GM19025 (cell line): ENCODE measurements around the gene CD5L.

Experiments
- ATAC-seq: cut with Tn5 transposase; IDR thresholded peaks from one replicate; pipeline ENCODE4 v1.9.1; 2021; ENCODE audit warnings: mild to moderate bottlenecking, low read depth, moderate library complexity; ENCODE audit not compliant: unreplicated experiment

Gene CD5L

DNA sequence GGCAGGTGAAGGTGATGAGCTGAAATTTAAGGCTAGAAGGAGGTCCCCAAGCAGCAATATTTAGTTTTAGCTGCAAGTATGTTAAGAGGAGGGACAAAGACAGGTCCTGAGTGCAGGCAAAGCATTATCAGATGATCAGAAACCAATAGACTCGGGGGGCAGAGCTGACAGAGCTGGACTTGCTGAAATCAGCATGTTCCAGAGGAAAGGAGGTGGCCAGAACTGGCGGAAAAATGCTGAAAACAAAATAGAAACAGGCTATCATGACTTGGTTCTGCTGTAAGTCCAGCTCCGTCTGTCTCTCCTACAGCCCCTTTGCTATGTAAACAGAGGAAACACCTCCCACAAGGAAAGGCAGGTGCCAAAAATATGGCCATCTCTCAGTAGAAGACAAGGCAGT lies at the start of gene CD5L:
CD5L (minus strand) TSS at position 101 of the 400 bp plus-strand sequence. CDS start 107 bp downstream, outside the sequence.
- no peak for ATAC-seq

- no peak for ATAC-seq
Measured at GRCh38 chr1:157882580-157882979, 41.0 kb upstream of the CD5L start.

DNA sequence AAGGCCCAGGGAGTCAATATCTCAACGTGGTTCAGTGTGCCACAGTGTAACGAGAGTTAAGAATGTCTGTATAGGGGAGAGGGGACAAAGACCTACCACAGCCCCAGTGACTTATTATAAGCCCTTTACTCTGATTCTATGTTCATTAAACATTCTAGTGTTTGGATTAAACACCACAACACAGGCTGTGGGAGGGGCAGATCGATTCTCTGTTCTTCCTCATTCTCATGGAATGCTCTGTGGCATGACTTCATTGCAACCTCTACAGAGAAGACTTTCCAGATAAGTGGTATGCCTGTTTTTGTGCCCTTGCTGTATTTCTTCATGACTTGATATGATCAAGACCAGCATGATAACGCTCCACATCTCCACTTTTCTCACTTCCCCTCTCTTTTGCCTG lies 39.0 kb upstream of the CD5L start:
- ATAC-seq = no peak

GRCh38 chr1:157878059-157878458 lies 36.5 kb upstream of the CD5L start:
- ATAC-seq = no peak

DNA sequence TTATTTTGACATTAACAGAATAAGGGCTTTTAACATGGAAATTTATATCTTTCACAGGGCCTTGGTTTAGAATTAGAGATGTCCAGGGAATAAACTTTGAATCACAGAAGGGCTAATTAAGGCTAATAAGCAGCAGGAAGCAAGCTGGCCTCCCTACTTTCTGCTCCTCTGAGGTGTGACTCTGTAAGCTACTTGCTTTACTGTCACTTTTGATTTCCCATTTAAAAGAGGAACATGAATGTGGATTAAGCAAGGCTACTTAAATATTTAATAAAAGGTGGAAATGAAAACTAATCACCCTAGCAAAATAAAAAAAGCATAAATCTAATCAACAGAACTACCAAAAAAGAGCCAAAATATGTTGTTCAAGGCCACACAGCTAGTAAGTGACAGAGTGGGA lies 28.9 kb upstream of the CD5L start:
- no peak for ATAC-seq

DNA sequence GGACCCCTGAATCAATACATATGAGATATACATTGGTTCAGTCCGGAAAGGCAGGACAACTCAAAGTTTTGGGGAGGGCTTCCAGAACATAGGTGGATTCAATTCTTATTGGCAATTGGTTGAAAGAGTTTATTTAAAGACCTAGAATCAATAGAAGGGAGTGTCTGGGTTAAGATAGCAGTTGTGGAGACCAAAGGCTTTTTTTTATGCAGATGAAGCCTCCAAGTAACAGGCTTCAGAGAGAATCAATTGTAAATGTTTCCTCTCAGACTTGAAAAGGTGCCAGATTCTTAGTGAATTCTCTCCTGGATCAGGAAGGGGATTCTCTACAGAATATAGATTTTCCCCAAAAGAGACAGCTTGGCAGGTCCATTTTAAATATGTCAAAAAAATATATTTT lies 27.0 kb upstream of the CD5L start:
- ATAC-seq = no peak

GRCh38 chr1:157862114-157863070 lies 20.8 kb upstream of the CD5L start:
- no peak for ATAC-seq

DNA sequence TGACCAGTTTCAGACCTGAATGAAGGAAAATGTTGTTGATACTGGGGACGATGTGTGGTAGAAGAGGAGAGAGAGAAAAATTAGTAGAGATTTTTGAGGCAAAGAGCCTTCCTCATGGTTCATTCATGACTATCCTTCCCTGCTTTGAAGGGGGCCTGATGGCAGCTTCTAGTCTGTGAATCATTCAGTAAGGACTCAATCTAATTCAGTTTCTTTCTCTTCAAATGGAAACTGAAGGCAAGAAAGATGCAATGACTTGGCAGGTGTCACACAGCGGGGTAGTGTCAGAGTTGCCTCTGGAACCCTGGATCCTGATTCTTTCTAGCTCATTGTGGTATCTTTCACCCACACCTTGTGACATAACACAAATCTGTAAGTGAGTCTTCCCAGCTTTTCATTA lies 14.9 kb upstream of the CD5L start:
- ATAC-seq = peak; percentile 80

DNA sequence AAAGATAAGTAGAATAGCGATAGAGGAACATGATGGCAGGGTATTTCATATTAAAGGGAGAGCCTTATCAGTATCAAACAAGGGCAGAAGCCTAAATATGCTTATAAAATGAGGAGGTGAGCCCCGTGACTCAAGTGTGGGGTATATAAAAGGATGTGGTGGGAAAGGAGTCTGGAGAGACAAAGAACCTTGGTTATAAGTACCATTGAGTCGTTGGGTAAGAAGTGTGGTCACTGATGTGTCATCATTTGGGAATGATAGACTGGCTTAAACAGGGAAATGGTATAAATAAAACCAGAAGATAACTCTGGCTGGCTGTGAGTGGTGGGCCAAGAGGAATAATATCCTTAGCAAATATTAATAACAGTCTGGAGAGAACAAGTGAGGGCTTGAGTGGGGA lies 10.9 kb upstream of the CD5L start:
- no peak for ATAC-seq

DNA sequence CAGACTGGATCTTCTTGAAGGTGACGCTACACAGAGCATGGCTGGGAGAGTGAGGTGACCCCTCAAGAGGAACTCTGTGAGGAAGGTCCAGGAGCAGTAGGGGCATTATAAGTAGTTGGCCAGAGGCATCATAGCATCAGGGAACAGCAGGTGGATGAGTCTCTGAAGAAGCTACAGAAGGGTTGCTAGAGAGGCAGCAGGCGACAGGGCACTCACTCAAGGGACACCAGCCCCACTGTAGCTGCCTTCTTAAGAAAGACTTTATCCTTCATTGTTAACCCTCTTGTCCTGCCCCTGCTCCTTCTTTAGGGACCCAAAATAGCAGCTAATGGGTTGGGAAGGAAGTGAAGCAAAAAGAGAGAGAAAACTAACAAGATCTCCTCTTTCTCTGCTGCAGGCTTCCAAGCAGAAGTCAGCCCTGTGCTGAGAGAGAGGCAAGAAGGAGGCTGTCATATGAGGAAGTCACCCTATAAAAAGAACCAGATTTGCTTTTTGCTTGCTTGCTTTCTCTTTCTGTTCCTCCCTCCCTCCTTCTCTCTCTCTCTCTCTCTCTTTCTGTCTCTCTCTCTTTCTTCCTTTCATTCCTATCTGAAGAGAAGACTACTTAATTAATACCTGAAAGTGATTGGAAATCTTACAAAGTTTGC lies 7.7 kb upstream of the CD5L start:
- ATAC-seq = no peak

DNA sequence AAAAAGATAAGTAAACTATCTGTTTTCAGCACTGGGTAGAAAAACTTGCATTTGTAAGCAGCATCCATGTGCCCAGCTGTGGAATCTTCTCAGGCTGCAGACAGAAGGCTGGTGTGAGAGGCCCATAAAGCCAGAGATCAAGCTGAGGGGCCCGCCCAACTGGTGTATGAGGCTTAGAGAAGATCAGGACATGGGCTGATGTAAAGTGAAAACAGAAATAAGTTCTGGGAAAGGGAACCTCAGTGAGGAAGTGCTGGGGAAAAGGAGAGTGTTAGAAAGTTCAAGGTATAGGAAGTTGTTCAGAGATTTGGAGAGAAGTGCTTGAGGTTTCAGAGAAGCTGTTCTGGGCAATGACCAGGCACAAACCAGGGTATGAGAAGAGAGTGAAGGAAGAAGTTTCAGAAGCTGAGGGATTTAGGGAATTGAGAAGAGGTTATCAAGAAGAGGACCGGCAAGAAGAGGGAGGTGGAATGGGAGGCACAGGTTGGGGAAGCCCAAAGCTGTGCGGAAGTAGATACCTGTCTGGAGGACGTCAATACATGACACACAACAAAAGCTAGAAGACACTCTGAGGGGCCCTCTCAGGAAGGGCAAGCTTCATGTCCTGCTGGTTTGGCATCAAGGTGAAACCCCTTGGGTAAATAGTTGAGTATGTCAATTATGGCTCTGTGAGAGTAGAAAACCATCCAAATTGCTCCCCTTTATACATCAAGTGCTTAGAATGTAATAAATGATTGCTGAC lies 2.7 kb upstream of the CD5L start:
- no peak for ATAC-seq

DNA sequence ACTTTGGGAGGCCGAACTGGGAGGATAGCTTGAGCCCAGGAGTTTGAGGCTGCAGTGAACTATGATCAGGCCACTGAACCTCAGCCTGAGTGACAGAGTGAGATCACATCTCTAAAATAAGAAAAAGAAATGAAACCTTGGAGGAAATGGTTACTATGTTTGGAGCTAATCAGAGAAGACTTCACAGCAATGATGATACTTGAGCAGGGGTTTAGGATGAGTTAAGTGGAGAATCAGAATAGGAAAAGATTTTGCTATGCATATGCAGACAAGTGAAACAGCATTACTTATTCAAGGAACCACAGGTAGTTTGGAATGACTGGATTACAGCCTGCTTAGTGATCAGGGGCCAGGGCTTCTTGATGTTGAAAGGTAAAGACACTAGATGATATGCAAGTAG lies 1.3 kb upstream of the CD5L start:
- ATAC-seq = peak; percentile 28

DNA sequence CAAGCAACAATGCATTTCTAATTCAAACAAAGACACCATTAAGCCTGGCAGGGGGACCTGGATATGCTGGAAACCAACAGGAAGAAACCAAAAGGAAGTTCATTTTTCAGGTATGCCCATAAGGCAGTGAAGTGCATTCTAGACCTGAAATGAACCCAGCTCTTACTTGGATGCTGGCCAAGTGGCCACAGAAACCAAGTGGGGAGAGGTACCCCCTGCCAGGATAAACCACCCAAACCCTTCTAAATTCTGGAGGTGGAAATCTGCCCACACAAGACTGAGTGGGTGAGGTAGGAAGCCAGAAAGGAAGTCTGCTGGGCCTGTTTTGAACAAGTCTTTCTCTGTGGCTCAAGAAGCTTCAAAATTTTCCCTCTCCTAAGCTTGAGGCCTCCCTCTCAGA lies 2.6 kb downstream of the CD5L start:
- no peak for ATAC-seq

- ATAC-seq = no peak
Measured at GRCh38 chr1:157834430-157834829, 7.2 kb downstream of the CD5L start.

GRCh38 chr1:157833145-157833544 lies 8.5 kb downstream of the CD5L start:
- ATAC-seq = peak; percentile 48

- ATAC-seq = no peak
Measured at GRCh38 chr1:157831968-157832626, 9.5 kb downstream of the CD5L start.

DNA sequence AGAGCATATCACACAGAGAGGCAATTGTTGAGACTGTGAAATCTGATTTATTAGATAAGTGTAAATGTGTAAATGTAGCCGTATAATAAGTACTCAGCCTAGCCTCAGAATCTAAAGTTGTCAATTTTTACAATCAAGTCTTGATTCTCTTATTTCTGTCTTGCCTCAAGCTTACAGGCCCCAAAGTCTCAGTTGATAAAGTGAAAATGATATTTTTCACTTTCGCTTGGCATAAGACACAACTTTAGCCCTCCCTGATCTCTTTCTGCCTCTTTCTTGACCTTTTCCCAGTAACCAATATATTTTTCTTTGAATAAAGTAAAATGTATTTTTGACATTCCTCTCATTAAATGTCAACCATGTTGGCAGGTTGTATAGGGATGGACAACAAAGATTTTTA lies 10.7 kb downstream of the CD5L start:
- ATAC-seq = no peak

GRCh38 chr1:157829711-157830110 lies 11.9 kb downstream of the CD5L start:
- ATAC-seq = no peak

DNA sequence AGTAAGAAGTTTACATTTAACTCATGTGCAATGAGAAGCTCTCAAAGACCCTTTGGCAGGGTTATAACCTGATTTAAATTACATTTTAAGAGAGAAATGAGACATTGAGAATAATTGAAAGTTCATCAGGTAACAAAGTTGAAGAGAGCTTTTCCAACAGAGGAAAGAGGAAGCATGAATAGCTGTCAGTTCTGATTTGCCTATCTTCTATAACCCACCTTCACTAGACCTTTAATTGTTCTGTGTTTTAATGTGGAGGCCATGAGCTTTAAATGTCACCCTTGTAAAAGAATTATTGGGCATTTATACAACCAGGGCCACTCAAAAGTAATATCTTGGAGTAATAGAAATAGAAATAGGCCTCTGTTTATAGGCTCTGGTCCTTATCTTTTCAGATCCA lies 12.4 kb downstream of the CD5L start:
- no peak for ATAC-seq

GRCh38 chr1:157820299-157820698 lies 21.3 kb downstream of the CD5L start:
- no peak for ATAC-seq

- no peak for ATAC-seq
Measured at GRCh38 chr1:157819896-157820295, 21.7 kb downstream of the CD5L start, which contains the start of gene FCRL1. Gene FCRL1, minus strand, starts transcription at chr1:157820120. Its CDS starts 83 bp downstream, at chr1:157820037.
